HL-60/S4 treated with retinoic acid at 250 ng/mL for 4 days and 3 days (cell line): ENCODE results near the gene CHORDC1.
"Not testable (repeated sequence)": the region's sequence is repeated elsewhere in the genome, so short reads cannot be mapped to it uniquely, and the experiment has no call there.

Experiments
- in situ Hi-C: fragments of 300-500 bp; cut with MboI; formaldehyde crosslinking; loops from 2 replicates; pipeline ENCODE4 v1.7.0; 2022; ENCODE audit warnings: low sequenced_read_pairs

CHORDC1 gene

GRCh38 chr11:90218606-90219005 lies 4.2 kb downstream of the CHORDC1 start:
- in situ Hi-C loops, result no loop called here

GRCh38 chr11:90216611-90217010 lies 6.2 kb downstream of the CHORDC1 start:
- in situ Hi-C loops, result no loop called here

GRCh38 chr11:90213322-90213721 lies 9.5 kb downstream of the CHORDC1 start:
- in situ Hi-C loops, result no loop called here

GRCh38 chr11:90208857-90209256 lies 14.0 kb downstream of the CHORDC1 start:
- in situ Hi-C loops, result no loop called here

GRCh38 chr11:90207992-90208391 lies 14.9 kb downstream of the CHORDC1 start:
- in situ Hi-C loops, result not testable (repeated sequence)

- in situ Hi-C loops, result no loop called here
These were observed 17.8 kb downstream of the CHORDC1 start for GRCh38 chr11:90204832-90205646.

- in situ Hi-C loops, result no loop called here
These were observed 18.4 kb downstream of the CHORDC1 start for GRCh38 chr11:90204407-90204806.

GRCh38 chr11:90202342-90202741 lies 20.5 kb downstream of the CHORDC1 start:
- in situ Hi-C loops, result no loop called here

- in situ Hi-C loops, result no loop called here
These were observed 25.5 kb downstream of the CHORDC1 start for GRCh38 chr11:90197377-90197776.

GRCh38 chr11:90192869-90193582 lies 29.8 kb downstream of the CHORDC1 start:
- in situ Hi-C loops, result no loop called here

GRCh38 chr11:90189011-90189410 lies 33.8 kb downstream of the CHORDC1 start:
- in situ Hi-C loops, result no loop called here

- in situ Hi-C loops, result no loop called here
These were observed 35.0 kb downstream of the CHORDC1 start for GRCh38 chr11:90187839-90188238.

GRCh38 chr11:90179923-90180322 lies 42.9 kb downstream of the CHORDC1 start:
- in situ Hi-C loops, result no loop called here

GRCh38 chr11:90178751-90179150 lies 44.1 kb downstream of the CHORDC1 start:
- in situ Hi-C loops, result no loop called here

GRCh38 chr11:90176069-90176468 lies 46.8 kb downstream of the CHORDC1 start:
- in situ Hi-C loops, result no loop called here

GRCh38 chr11:90171359-90171758 lies 51.5 kb downstream of the CHORDC1 start:
- in situ Hi-C loops, result no loop called here

GRCh38 chr11:90168571-90168970 lies 54.3 kb downstream of the CHORDC1 start:
- in situ Hi-C loops, result no loop called here

GRCh38 chr11:90167704-90168103 lies 55.1 kb downstream of the CHORDC1 start:
- in situ Hi-C loops, result not testable (repeated sequence)

GRCh38 chr11:90166982-90167573 lies 55.8 kb downstream of the CHORDC1 start:
- in situ Hi-C loops, result not testable (repeated sequence)
